Myocyte (in vitro differentiated cells): Measurements from ENCODE around the gene WAC. TPM values are rescaled to one million over a fixed set of nuclear protein-coding genes. Genes with fewer than 3 reads are reported as not detected.
A peak's percentile ranks its signal among the peaks of the same experiment; 100 is the strongest.
"Not testable (repeated sequence)": the region's sequence is repeated elsewhere in the genome, so short reads cannot be mapped to it uniquely, and the experiment has no call there.

Experiments
- DNase-seq: peaks from one replicate; pipeline ENCODE4 v3.0.0-alpha.2; 2012; ENCODE audit warnings: low read depth
- polyA plus RNA-seq: library from polyadenylated mRNA; unstranded; fragments of >200 nt; gene quantifications from one replicate; pipeline ENCODE4 v1.2.1, GENCODE V29; 2012; ENCODE audit warnings: missing spikeins
- total RNA-seq: library from RNA; depleted of rRNA; stranded (reverse); fragments of >200 nt; gene quantifications from 2 replicates; pipeline ENCODE4 v1.2.3, GENCODE V29; 2014

WAC gene, protein sequence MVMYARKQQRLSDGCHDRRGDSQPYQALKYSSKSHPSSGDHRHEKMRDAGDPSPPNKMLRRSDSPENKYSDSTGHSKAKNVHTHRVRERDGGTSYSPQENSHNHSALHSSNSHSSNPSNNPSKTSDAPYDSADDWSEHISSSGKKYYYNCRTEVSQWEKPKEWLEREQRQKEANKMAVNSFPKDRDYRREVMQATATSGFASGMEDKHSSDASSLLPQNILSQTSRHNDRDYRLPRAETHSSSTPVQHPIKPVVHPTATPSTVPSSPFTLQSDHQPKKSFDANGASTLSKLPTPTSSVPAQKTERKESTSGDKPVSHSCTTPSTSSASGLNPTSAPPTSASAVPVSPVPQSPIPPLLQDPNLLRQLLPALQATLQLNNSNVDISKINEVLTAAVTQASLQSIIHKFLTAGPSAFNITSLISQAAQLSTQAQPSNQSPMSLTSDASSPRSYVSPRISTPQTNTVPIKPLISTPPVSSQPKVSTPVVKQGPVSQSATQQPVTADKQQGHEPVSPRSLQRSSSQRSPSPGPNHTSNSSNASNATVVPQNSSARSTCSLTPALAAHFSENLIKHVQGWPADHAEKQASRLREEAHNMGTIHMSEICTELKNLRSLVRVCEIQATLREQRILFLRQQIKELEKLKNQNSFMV
- 69.6 and 84.1 TPM in 2 replicates for total RNA-seq
- polyA plus RNA-seq, result 49.6 TPM

DNA sequence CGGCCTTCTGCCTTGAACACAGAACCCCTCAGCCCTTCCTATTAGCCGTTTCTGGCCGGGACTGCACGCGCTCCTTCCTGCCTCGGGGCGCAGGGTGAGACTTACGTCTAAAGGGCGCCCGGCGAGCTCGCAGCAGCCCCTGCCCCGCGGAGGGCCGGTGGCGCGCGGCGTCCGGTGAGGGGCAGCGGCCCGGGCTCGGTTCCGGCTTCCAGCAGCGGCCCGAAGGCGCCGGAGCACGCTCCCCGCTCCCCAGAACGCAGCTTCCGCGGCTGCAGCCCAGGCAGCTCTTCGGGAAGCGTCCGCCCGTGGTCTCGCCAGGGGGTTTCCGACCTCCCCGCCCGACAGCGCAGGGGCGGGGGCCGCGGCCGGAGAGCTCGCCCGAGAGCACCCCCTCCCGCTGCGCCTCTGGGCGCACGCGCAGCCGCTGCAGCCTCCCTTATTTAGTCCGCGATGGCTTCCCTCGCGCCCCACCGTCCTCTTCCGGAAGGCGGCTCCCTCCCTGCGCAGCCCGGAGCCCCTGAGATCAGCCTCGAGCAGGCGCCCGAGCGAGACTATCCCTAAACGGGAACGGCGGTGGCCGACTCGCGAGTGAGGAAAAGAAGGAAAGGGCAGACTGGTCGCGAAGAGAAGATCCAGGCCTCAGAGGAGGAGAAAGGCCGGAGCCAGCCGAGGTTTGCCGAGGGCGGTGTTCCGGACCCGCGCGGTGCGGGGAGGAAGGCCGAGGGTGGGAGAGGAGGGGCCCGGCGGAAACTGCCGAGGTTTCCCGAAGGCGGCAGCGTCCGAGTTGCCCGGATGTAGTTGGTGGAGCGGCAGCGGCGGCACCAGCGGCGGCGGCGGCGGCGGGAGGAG, at the start of gene WAC:
Gene WAC, plus strand, starts transcription at position 782 of the 849 bp plus-strand sequence. CDS start 462 bp downstream, outside the sequence.
- peak; percentile 95 for DNase-seq

DNA sequence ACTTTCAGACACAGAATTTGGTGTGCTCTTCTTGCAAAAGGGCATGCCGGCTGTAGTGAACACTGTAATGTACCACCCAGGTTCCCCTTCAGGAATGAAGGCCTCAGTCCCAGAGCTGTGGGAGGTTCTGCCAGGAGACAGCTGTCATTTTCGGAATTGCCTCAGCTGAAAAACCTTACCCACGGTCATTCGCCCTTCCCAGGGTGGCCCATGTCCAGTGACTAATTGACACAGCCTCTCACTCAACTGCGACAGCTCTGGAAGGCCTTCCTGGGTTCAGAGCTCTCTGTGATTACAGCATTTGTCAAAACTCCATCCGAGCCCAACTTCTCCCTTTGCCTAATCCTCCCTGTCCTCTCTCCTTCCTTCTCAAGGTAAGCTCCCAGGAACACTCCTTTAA, 43.7 kb upstream of the WAC start:
- DNase-seq, result peak; percentile 56

- not testable (repeated sequence) for DNase-seq
Observed at GRCh38 chr10:28490256-28490865, 42.6 kb upstream of the WAC start.

GRCh38 chr10:28492116-28492920, 40.6 kb upstream of the WAC start:
- DNase-seq, result peak; percentile 41

- no peak for DNase-seq
Observed at GRCh38 chr10:28494420-28494819, 38.5 kb upstream of the WAC start.

DNA sequence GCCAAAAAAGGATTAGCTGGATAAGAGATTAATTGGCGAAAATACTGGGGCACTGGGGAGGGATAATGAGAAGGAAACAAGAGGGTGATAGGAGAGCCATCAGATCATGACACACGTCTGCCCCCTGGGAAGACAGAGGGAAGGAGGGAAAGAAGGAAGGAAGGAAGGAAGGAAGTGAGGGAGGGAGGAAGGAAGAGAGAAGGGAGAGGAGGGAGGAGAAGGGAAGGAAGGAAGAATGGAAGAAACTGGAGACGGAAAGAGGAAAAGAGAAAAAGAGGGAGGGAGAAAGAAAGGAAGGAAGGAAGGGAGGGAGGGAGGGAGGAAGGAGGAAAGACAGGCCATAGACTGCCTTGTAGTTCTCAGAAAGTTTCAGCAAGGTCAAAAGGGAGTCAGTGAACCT, 37.8 kb upstream of the WAC start:
- no peak for DNase-seq

- DNase-seq, result no peak
Observed at GRCh38 chr10:28496017-28496416, 36.9 kb upstream of the WAC start.

- peak; percentile 19 for DNase-seq
Observed at GRCh38 chr10:28496481-28496961, 36.4 kb upstream of the WAC start.

- DNase-seq, result no peak
Observed at GRCh38 chr10:28497313-28498126, 35.4 kb upstream of the WAC start.

- not testable (repeated sequence) for DNase-seq
Observed at GRCh38 chr10:28500203-28500602, 32.7 kb upstream of the WAC start.

DNA sequence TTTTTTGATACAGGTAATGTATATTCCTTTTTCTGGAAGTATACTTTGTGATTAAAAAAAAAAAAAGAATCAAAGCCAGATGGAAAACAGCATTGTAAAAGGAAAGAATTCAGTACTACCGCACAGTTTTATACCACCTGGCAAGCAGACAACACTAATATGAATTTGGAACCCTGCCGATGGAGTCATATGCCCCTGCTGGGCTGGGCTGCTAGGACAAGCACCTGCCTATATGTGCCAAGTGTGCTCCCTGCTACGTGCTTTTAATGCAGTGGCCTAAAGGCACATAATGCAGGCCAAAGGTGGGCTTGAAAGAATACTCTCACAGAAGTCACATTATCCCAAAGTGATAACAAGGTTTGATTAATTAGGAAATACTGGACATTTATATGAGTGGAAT, 29.8 kb upstream of the WAC start:
- DNase-seq, result no peak

DNA sequence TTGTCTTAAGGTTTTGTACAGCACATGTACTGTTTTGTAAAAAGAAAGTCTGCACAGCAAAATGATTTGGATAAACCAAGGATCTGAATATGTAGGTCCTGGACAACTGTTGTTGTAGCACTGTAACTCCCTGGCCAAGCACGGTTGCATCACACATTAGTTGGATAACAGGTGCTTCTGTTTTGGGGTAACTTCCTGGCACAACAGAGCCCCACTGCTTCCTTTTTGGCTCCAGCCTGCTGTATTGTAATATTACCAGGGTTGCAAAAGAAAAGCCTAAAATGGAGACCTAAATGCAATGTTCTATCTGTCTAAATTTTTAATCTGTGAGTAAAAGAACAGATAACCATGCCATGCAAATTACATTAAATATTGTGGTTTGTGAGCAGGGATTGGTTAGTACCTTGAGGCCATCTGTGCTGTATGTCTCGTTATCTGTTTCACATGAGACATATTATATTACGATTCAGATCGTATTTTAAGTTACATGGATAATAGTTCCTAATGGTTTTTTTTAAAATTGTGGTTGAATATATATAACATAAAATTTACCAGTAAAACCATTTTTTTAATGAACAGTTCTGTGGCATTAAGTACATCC, 27.5 kb upstream of the WAC start:
- DNase-seq, result peak; percentile 19

GRCh38 chr10:28508304-28508925, 24.5 kb upstream of the WAC start:
- DNase-seq, result no peak

DNA sequence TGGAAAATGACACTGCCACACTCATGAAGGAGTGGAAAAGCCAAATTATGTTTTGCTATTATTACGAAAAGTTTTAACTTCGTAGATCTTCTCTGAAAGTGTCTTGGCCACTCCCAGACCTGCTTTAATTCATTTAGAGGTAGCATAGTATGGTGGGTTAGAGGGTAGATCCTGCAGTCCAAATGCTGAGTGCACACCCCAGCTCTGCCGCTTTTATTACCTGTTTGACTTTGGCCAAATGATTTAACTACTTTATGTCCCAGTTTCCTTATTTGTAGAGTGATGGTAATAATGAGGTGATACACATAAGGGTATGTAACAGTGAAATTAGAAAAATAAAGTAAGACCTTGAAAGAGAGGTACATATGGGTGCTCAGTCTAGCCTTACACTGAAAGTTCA, 23.6 kb upstream of the WAC start:
- no peak for DNase-seq

DNA sequence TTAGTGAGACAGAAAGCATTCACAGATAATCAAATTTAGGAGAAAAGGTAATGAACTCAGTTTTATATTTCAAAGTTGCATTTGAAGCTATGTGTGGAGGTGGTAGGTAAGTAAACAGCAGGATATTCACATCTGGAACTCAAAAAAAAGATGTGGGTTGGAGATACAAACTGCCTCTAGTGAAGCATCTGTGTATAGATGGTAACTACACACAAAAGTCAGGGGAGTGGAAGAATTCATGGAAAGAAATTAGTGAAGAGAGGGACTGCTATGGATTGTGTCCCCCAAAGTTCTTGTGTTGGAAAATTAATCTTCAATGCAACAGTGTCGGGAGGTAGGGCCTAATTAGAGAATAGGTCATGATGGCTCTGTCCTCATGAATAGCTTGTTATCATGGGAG, 18.3 kb upstream of the WAC start:
- DNase-seq, result no peak

- DNase-seq, result no peak
Observed at GRCh38 chr10:28520346-28520745, 12.6 kb upstream of the WAC start.

- DNase-seq, result not testable (repeated sequence)
Observed at GRCh38 chr10:28520828-28521227, 12.1 kb upstream of the WAC start.

DNA sequence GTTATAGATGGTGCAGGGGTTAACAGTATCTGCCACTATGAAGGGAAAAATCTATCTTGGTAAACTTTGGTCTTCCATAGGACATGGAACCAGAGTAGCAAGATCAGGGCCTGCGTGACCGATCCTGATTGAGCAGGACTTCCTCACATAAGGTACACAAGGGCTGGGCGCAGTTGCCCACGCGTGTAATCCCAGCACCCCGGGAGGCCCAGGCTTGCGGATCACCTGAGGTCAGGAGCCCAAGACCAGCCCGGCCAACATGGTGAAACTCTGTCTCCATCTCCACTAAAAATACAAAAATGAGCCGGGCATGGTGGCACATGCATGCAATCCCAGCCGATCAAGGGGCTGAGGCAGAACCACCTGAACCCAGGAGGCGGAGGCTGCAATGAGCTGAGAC, 11.0 kb upstream of the WAC start:
- not testable (repeated sequence) for DNase-seq
